Stimulated activated CD4-positive, alpha-beta T cell treated with anti-CD3 and anti-CD28 coated beads, Interleukin-4, amount 100 ng/mL, for 48 hours (primary cell): ENCODE data around the gene SPATA16.
"Not testable (repeated sequence)": the region's sequence is repeated elsewhere in the genome, so short reads cannot be mapped to it uniquely, and the experiment has no call there.

Source experiments
- DNase-seq, 2 donors: peaks; one replicate each; pipeline ENCODE4 v3.0.0-alpha.2; 2020; ENCODE audit warnings: low read depth in 2 of 2

SPATA16 gene

GRCh38 chr3:173140986-173141385 lies at the start of gene SPATA16:
Gene SPATA16, minus strand, starts transcription at chr3:173141235. Its CDS starts 23,504 bp downstream, at chr3:173117731.
- DNase-seq: no peak

- not testable (repeated sequence) for DNase-seq
Measured at GRCh38 chr3:173183022-173183421, 42.0 kb upstream of the SPATA16 start.

GRCh38 chr3:173173652-173174051 lies 32.6 kb upstream of the SPATA16 start:
- no peak for DNase-seq

- DNase-seq: not testable (repeated sequence)
Measured at GRCh38 chr3:173159139-173159538, 18.1 kb upstream of the SPATA16 start.

GRCh38 chr3:173156533-173156932 lies 15.5 kb upstream of the SPATA16 start:
- DNase-seq: not testable (repeated sequence)

GRCh38 chr3:173153631-173154030 lies 12.6 kb upstream of the SPATA16 start:
- DNase-seq: no peak

GRCh38 chr3:173139420-173139819 lies 1.6 kb downstream of the SPATA16 start:
- no peak for DNase-seq

- DNase-seq: no peak
Measured at GRCh38 chr3:173138026-173138425, 3.0 kb downstream of the SPATA16 start.

- DNase-seq: no peak
Measured at GRCh38 chr3:173135059-173135458, 6.0 kb downstream of the SPATA16 start.

- no peak for DNase-seq
Measured at GRCh38 chr3:173128633-173129032, 12.4 kb downstream of the SPATA16 start.

- DNase-seq: no peak
Measured at GRCh38 chr3:173111321-173111720, 29.7 kb downstream of the SPATA16 start.

- DNase-seq: no peak
Measured at GRCh38 chr3:173109143-173109542, 31.9 kb downstream of the SPATA16 start.

- no peak for DNase-seq
Measured at GRCh38 chr3:173103469-173103868, 37.6 kb downstream of the SPATA16 start.

- no peak for DNase-seq
Measured at GRCh38 chr3:173098959-173099358, 42.1 kb downstream of the SPATA16 start.

- DNase-seq: no peak
Measured at GRCh38 chr3:173096994-173097785, 43.8 kb downstream of the SPATA16 start.

GRCh38 chr3:173096140-173096539 lies 44.9 kb downstream of the SPATA16 start:
- DNase-seq: no peak

GRCh38 chr3:173092038-173092437 lies 49.0 kb downstream of the SPATA16 start:
- DNase-seq: no peak

GRCh38 chr3:173090492-173090891 lies 50.5 kb downstream of the SPATA16 start:
- DNase-seq: no peak

- DNase-seq: no peak
Measured at GRCh38 chr3:173089283-173089682, 51.8 kb downstream of the SPATA16 start.

- DNase-seq: no peak
Measured at GRCh38 chr3:173078525-173078924, 62.5 kb downstream of the SPATA16 start.

GRCh38 chr3:173066044-173067004 lies 74.7 kb downstream of the SPATA16 start:
- DNase-seq: no peak

GRCh38 chr3:173065543-173065981 lies 75.5 kb downstream of the SPATA16 start:
- no peak for DNase-seq
